Mesenchymal stem cell (in vitro differentiated cells and primary cell): Measurements from ENCODE around the gene SUCLG1.

Source experiments
- DNase-seq: peaks from one replicate; pipeline ENCODE4 v3.0.0-alpha.2; 2013
- H2AFZ ChIP-seq: one replicate; pipeline ENCODE4 v1.6.1; 2013; ENCODE audit warnings: low read depth, mild to moderate bottlenecking, control low read depth, inconsistent platforms, low read length, moderate library complexity
- H2AK5ac ChIP-seq: 2 replicates; pipeline ENCODE4 v1.6.1; 2013; ENCODE audit warnings: low read length, moderate library complexity, mild to moderate bottlenecking, inconsistent platforms; ENCODE audit not compliant: severe bottlenecking
- H2BK120ac ChIP-seq: one replicate; pipeline ENCODE4 v1.6.1; 2013; ENCODE audit warnings: low read depth, mild to moderate bottlenecking, inconsistent platforms, low read length, moderate library complexity
- H2BK12ac ChIP-seq, 2 experiments: one replicate each; pipeline ENCODE4 v1.6.1; 2013; ENCODE audit warnings: inconsistent platforms in 2 of 2, low read length in 2 of 2, mild to moderate bottlenecking in 2 of 2, moderate library complexity in 2 of 2, control low read depth in 1 of 2
- H2BK15ac ChIP-seq: one replicate; pipeline ENCODE4 v1.6.1; 2013; ENCODE audit warnings: mild to moderate bottlenecking, low read depth, inconsistent platforms; ENCODE audit not compliant: poor library complexity, severe bottlenecking
- H2BK5ac ChIP-seq: 2 replicates; pipeline ENCODE4 v1.6.1; 2013; ENCODE audit warnings: low read depth, mild to moderate bottlenecking, low read length, control low read depth, inconsistent platforms; ENCODE audit not compliant: poor library complexity, severe bottlenecking
- H3K14ac ChIP-seq, 2 experiments: one replicate each; pipeline ENCODE4 v1.6.1; 2013; ENCODE audit warnings: inconsistent platforms in 2 of 2, low read length in 2 of 2, control low read depth in 1 of 2, mild to moderate bottlenecking in 1 of 2, moderate library complexity in 1 of 2
- H3K18ac ChIP-seq, 2 experiments: one replicate each; pipeline ENCODE4 v1.6.1; 2013; ENCODE audit warnings: inconsistent platforms in 2 of 2, low read length in 2 of 2, control low read depth in 1 of 2, low read depth in 1 of 2, mild to moderate bottlenecking in 1 of 2
- H3K23ac ChIP-seq, 2 experiments: one replicate each; pipeline ENCODE4 v1.6.1; 2013; ENCODE audit warnings: inconsistent platforms in 2 of 2, low read length in 2 of 2, mild to moderate bottlenecking in 2 of 2, moderate library complexity in 2 of 2, control low read depth in 1 of 2
- H3K27ac ChIP-seq: 2 replicates; pipeline ENCODE4 v1.5.1; 2013; ENCODE audit warnings: mild to moderate bottlenecking, moderate library complexity, low read length, control low read depth, inconsistent platforms; ENCODE audit not compliant: poor library complexity, severe bottlenecking
- H3K27me3 ChIP-seq, 2 experiments: 2 replicates each; pipeline versions ENCODE4 v1.6.1 to v1.7.0; 2013; ENCODE audit warnings: low read length in 2 of 2, mild to moderate bottlenecking in 2 of 2, moderate library complexity in 2 of 2, control low read depth in 1 of 2, inconsistent platforms in 1 of 2; ENCODE audit not compliant: control insufficient read depth in 1 of 2, insufficient read depth in 1 of 2
- H3K36me3 ChIP-seq, 2 experiments: 2 replicates each; pipeline versions ENCODE4 v1.6.1 to v1.7.0; 2013; ENCODE audit warnings: low read length in 2 of 2, control low read depth in 1 of 2, inconsistent platforms in 1 of 2, low read depth in 1 of 2, mild to moderate bottlenecking in 1 of 2; ENCODE audit not compliant: insufficient read depth in 2 of 2, control insufficient read depth in 1 of 2
- H3K4ac ChIP-seq, 2 experiments: one replicate each; pipeline ENCODE4 v1.6.1; 2013; ENCODE audit warnings: inconsistent platforms in 2 of 2, low read length in 2 of 2, mild to moderate bottlenecking in 2 of 2, moderate library complexity in 2 of 2, control low read depth in 1 of 2, low read depth in 1 of 2
- H3K4me1 ChIP-seq: 2 replicates; pipeline ENCODE4 v1.6.1; 2013; ENCODE audit warnings: low read depth, low read length, control low read depth; ENCODE audit not compliant: control insufficient read depth, insufficient read depth
- H3K4me2 ChIP-seq: 2 replicates; pipeline ENCODE4 v1.6.1; 2013; ENCODE audit warnings: low read length, mild to moderate bottlenecking, inconsistent platforms; ENCODE audit not compliant: poor library complexity, severe bottlenecking
- H3K4me3 ChIP-seq, 2 experiments: 2 replicates each; pipeline versions ENCODE4 v1.5.1 to v1.7.0; 2013; ENCODE audit warnings: low read length in 2 of 2, mild to moderate bottlenecking in 2 of 2, control low read depth in 1 of 2, low read depth in 1 of 2; ENCODE audit not compliant: insufficient read depth in 1 of 2
- H3K79me1 ChIP-seq: replicated peaks from 2 replicates; pipeline ENCODE4 v1.6.1; 2013; ENCODE audit warnings: mild to moderate bottlenecking, control low read depth, low read length, inconsistent platforms; ENCODE audit not compliant: poor library complexity, severe bottlenecking
- H3K9ac ChIP-seq: 2 replicates; pipeline ENCODE4 v1.7.0; 2013; ENCODE audit warnings: mild to moderate bottlenecking, low read length, moderate library complexity
- H3K9me3 ChIP-seq: 2 replicates; pipeline ENCODE4 v1.7.0; 2013; ENCODE audit warnings: mild to moderate bottlenecking, low read length; ENCODE audit not compliant: control insufficient read depth
- H4K8ac ChIP-seq: one replicate; pipeline ENCODE4 v1.6.1; 2013; ENCODE audit warnings: inconsistent platforms, mild to moderate bottlenecking, low read length, moderate library complexity
- H4K91ac ChIP-seq: one replicate; pipeline ENCODE4 v1.6.1; 2013; ENCODE audit warnings: mild to moderate bottlenecking, low read length, inconsistent platforms
- WGBS: methylation state at CpG from one replicate; pipeline ENCODE4 v1.1.7; 2013; ENCODE audit warnings: mixed read lengths; 5-methylcytosine and 5-hydroxymethylcytosine counted together

SUCLG1 gene

GRCh38 chr2:84483320-84483719 is 24.2 kb upstream of the SUCLG1 start:
- DNase-seq, result no peak

DNA sequence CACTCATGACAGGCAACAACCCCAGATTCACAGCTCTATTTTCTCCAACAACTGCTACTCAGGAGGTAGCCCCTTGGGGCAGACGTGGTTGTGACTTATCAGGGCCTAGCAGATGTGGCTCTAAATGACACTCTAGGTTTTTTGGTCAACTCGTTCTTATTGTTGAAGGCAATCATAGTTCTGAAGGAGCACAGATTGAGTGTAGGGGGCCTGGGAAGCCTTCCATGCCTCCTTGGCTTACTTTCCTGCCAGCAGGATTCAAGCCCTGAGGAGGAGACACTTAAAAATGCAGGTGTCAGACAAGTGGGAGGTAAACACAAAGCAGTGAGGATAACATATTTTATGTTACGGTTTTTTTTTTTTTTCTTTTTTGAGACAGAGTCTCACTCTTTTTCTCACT is 23.5 kb upstream of the SUCLG1 start:
- Histone ChIP-seq H3K23ac (no peak overlapping the region), H3K18ac (no peak overlapping the region), H2AK5ac (no peak overlapping the region), H3K4ac (no peak overlapping the region), H3K9me3 (peaks cover 14% of the 10 kb centered on the region), H3K36me3 (no peaks in the 10 kb centered on the region), H3K4me3 (no peak overlapping the region), H3K27me3 (no peaks in the 10 kb centered on the region), H2BK12ac (no peak overlapping the region), H2BK120ac (no peak overlapping the region), H2BK5ac (no peak overlapping the region), H3K27ac (no peak overlapping the region), H3K4me1 (peaks cover 6% of the 10 kb centered on the region), H3K79me1 (no peaks in the 10 kb centered on the region), H2AFZ (no peak overlapping the region), H3K4me2 (no peak overlapping the region), H4K8ac (no peak overlapping the region), H4K91ac (no peak overlapping the region), H2BK15ac (no peak overlapping the region), H3K14ac (no peak overlapping the region), H3K9ac (no peak overlapping the region)
- no peak for DNase-seq
- WGBS, result 82% methylated on average over 3 of the region's 3 CpGs

More at GRCh38 chr2:84483320-84483719, 24.2 kb upstream of the SUCLG1 start:
- Histone ChIP-seq H3K4ac (no peak overlapping the region), H2BK15ac (no peak overlapping the region), H4K91ac (no peak overlapping the region), H2BK12ac (no peak overlapping the region), H3K4me1 (peaks cover 6% of the 10 kb centered on the region), H3K27me3 (no peaks in the 10 kb centered on the region), H3K4me3 (no peak overlapping the region), H3K9me3 (peaks cover 8% of the 10 kb centered on the region), H3K36me3 (no peaks in the 10 kb centered on the region), H3K18ac (no peak overlapping the region), H3K4me2 (no peak overlapping the region), H3K79me1 (no peaks in the 10 kb centered on the region), H2BK120ac (no peak overlapping the region), H3K14ac (no peak overlapping the region), H3K9ac (no peak overlapping the region), H2AK5ac (no peak overlapping the region), H4K8ac (no peak overlapping the region), H3K27ac (no peak overlapping the region), H3K23ac (no peak overlapping the region), H2AFZ (no peak overlapping the region), H2BK5ac (no peak overlapping the region)
- no CpG with 5 or more reads among the region's 1 CpG for WGBS

DNA sequence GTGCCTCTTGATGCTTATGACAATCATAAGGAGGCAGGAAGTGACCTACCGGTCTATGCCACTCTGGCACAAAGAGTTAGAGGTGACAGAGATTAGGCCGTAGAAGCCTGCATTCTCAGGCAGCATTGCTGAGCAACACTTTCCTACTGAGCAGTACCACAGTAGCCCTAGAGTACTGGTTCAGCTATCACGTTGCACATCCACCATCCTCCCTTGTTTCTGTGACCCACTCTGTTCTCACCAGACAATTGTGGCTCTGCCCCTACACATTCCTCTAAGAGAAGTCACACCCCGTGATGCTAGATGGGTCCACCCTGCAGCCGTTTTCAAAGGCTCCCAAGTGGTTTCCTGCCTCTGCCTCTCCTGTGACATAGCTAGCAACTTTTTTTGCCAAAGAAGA is 22.6 kb upstream of the SUCLG1 start:
- Histone ChIP-seq H3K9ac (no peak overlapping the region), H3K4ac (no peak overlapping the region), H3K18ac (no peak overlapping the region), H2AFZ (no peak overlapping the region), H3K36me3 (no peaks in the 10 kb centered on the region), H2BK15ac (no peak overlapping the region), H3K27me3 (no peaks in the 10 kb centered on the region), H4K8ac (no peak overlapping the region), H2AK5ac (no peak overlapping the region), H3K14ac (no peak overlapping the region), H2BK5ac (no peak overlapping the region), H3K9me3 (peaks cover 23% of the 10 kb centered on the region), H3K4me1 (peaks cover 4% of the 10 kb centered on the region), H3K79me1 (no peaks in the 10 kb centered on the region), H3K4me2 (no peak overlapping the region), H3K23ac (no peak overlapping the region), H4K91ac (no peak overlapping the region), H3K4me3 (no peak overlapping the region), H3K27ac (no peak overlapping the region), H2BK120ac (no peak overlapping the region), H2BK12ac (no peak overlapping the region)
- 59% methylated on average over 5 of the region's 5 CpGs for WGBS
- peak; percentile 28 for DNase-seq

GRCh38 chr2:84478867-84479266 is 19.8 kb upstream of the SUCLG1 start:
- Histone ChIP-seq H2BK5ac (no peak overlapping the region), H3K27ac (no peak overlapping the region), H3K23ac (no peak overlapping the region), H2BK120ac (no peak overlapping the region), H3K9me3 (peaks cover 30% of the 10 kb centered on the region), H3K4me2 (no peak overlapping the region), H3K79me1 (no peaks in the 10 kb centered on the region), H3K36me3 (no peaks in the 10 kb centered on the region), H3K4me3 (no peak overlapping the region), H3K4ac (no peak overlapping the region), H2BK12ac (no peak overlapping the region), H4K8ac (no peak overlapping the region), H4K91ac (no peak overlapping the region), H2BK15ac (no peak overlapping the region), H3K4me1 (peaks cover 4% of the 10 kb centered on the region), H3K9ac (no peak overlapping the region), H3K14ac (no peak overlapping the region), H2AFZ (no peak overlapping the region), H3K27me3 (no peaks in the 10 kb centered on the region), H2AK5ac (no peak overlapping the region), H3K18ac (no peak overlapping the region)
- WGBS, result 78% methylated on average over 3 of the region's 3 CpGs
- no peak for DNase-seq
